ENCODE results near the gene ATP13A4. TPM values are rescaled to one million over a fixed set of nuclear protein-coding genes. Genes with fewer than 3 reads are reported as not detected.

The ATP13A4 gene
- total RNA-seq, 1 donor from 2014 or later: 0.49 TPM

DNA sequence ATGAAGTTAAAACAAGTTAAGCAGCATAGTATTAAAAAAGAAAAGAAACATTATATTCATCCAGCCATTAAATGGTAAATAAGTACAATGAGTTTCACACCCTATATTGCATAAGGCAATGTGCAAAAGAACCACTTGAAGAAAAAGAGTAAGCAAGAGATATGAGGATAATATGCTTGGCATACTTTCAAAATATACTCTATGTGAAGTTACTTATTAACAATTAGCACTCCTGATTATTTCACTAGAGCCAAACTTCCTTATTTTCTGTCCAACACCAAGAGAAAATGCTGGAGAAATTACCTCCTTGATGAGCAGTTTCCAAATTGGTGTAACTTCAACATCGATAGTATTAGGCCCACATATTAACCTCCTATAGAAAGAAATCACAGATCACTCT is 63.7 kb downstream of the ATP13A4 start:
- H3K4me3 Mint-ChIP-seq (ENCODE audit: unreplicated experiment): no peak overlapping the region
- H3K27me3 Mint-ChIP-seq (ENCODE audit: unreplicated experiment): no peaks in the 10 kb centered on the region
- H3K9me3 Mint-ChIP-seq (ENCODE audit: unreplicated experiment): no peaks in the 10 kb centered on the region
- no peaks in the 10 kb centered on the region for H3K36me3 Mint-ChIP-seq (ENCODE audit: low read depth, unreplicated experiment)
- H3K27ac Mint-ChIP-seq (ENCODE audit: unreplicated experiment): no peak overlapping the region
- TF ChIP-seq, protein P1, sequence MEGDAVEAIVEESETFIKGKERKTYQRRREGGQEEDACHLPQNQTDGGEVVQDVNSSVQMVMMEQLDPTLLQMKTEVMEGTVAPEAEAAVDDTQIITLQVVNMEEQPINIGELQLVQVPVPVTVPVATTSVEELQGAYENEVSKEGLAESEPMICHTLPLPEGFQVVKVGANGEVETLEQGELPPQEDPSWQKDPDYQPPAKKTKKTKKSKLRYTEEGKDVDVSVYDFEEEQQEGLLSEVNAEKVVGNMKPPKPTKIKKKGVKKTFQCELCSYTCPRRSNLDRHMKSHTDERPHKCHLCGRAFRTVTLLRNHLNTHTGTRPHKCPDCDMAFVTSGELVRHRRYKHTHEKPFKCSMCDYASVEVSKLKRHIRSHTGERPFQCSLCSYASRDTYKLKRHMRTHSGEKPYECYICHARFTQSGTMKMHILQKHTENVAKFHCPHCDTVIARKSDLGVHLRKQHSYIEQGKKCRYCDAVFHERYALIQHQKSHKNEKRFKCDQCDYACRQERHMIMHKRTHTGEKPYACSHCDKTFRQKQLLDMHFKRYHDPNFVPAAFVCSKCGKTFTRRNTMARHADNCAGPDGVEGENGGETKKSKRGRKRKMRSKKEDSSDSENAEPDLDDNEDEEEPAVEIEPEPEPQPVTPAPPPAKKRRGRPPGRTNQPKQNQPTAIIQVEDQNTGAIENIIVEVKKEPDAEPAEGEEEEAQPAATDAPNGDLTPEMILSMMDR (IDR thresholded peaks at IDR 0.05; ENCODE audit: unreplicated experiment): no peak
- no peak for DNase-seq (ENCODE audit: low spot score)
- no peaks in the 10 kb centered on the region for H3K4me1 Mint-ChIP-seq (ENCODE audit: unreplicated experiment)

DNA sequence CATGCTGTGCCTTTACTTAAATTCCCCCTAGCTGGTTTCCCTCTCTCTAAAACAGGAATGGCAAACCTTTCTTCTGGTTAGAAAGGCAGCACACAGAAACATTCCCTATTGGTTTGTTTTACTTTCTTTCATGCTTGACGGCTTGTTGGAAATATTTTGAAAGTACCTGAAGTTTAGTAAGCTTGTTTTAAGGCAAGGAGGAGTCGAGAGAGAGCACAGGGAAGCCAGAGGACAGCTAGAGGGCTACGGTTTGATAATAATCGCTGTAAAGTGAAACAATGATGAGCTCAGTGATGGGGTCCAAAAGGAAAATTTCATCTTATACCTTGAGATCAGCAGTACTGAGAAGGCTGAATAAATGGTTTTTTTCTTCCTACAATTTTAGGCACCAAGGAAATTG is 64.1 kb downstream of the ATP13A4 start:
- DNase-seq (ENCODE audit: low spot score): no peak
- no peaks in the 10 kb centered on the region for H3K4me1 Mint-ChIP-seq (ENCODE audit: unreplicated experiment)
- no peaks in the 10 kb centered on the region for H3K9me3 Mint-ChIP-seq (ENCODE audit: unreplicated experiment)
- H3K27ac Mint-ChIP-seq (ENCODE audit: unreplicated experiment): no peak overlapping the region
- H3K27me3 Mint-ChIP-seq (ENCODE audit: unreplicated experiment): no peaks in the 10 kb centered on the region
- H3K4me3 Mint-ChIP-seq (ENCODE audit: unreplicated experiment): no peak overlapping the region
- TF ChIP-seq, protein P1 (IDR thresholded peaks at IDR 0.05; ENCODE audit: unreplicated experiment): no peak
- no peaks in the 10 kb centered on the region for H3K36me3 Mint-ChIP-seq (ENCODE audit: low read depth, unreplicated experiment)

DNA sequence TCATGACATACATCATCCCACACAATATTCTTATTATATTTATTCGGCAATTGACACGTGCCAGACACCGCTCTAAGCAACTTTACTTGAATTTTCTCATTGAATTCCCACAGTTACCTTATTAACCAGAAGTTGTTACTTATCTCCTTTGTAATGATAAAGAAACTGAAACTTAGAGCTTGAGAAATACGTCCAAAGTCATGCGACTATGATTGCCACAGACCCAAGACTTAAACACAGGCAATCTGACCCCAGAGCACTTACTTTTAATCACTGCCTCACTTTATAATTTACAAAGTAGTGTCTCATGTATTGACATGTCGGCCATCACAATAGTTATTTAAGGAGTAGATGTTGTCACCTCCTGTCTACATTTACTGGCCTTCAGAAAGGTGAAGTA is 64.7 kb downstream of the ATP13A4 start:
- Mint-ChIP-seq H3K4me3 (ENCODE audit: unreplicated experiment) (no peak overlapping the region), H3K27ac (ENCODE audit: unreplicated experiment) (no peak overlapping the region)
- TF ChIP-seq, protein P1 (IDR thresholded peaks at IDR 0.05; ENCODE audit: unreplicated experiment): no peak

DNA sequence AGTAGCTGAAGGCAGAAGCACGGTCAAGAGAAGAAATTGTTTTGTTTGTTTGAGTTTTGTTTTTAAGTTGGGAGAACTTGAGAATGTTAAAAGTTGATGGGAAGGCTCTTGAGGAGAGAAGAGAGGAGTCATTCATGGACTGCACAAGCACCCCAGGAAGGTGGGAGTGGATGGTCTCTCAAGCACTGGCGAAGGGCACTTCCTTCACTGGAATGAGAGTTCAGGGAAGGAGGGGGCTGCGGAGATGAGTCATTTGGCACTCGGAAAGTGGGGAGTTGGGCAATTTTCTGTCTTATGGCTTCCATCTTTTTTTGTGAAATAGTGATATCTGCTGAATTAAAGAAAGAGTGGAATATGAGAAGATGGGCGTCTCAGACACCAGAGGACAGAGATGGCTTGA is 66.0 kb downstream of the ATP13A4 start:
- Mint-ChIP-seq H3K4me1 (ENCODE audit: unreplicated experiment) (no peaks in the 10 kb centered on the region), H3K9me3 (ENCODE audit: unreplicated experiment) (no peaks in the 10 kb centered on the region), H3K4me3 (ENCODE audit: unreplicated experiment) (no peak overlapping the region), H3K27ac (ENCODE audit: unreplicated experiment) (no peak overlapping the region), H3K36me3 (ENCODE audit: low read depth, unreplicated experiment) (no peaks in the 10 kb centered on the region), H3K27me3 (ENCODE audit: unreplicated experiment) (no peaks in the 10 kb centered on the region)
- TF ChIP-seq, protein P1 (IDR thresholded peaks at IDR 0.05; ENCODE audit: unreplicated experiment): no peak
- DNase-seq (ENCODE audit: low spot score): no peak

More for the DNA sequence above, 64.7 kb downstream of the ATP13A4 start:
- Mint-ChIP-seq H3K4me1 (ENCODE audit: unreplicated experiment) (no peaks in the 10 kb centered on the region), H3K36me3 (ENCODE audit: low read depth, unreplicated experiment) (no peaks in the 10 kb centered on the region), H3K9me3 (ENCODE audit: unreplicated experiment) (no peaks in the 10 kb centered on the region), H3K27me3 (ENCODE audit: unreplicated experiment) (no peaks in the 10 kb centered on the region)
- no peak for DNase-seq (ENCODE audit: low spot score)

DNA sequence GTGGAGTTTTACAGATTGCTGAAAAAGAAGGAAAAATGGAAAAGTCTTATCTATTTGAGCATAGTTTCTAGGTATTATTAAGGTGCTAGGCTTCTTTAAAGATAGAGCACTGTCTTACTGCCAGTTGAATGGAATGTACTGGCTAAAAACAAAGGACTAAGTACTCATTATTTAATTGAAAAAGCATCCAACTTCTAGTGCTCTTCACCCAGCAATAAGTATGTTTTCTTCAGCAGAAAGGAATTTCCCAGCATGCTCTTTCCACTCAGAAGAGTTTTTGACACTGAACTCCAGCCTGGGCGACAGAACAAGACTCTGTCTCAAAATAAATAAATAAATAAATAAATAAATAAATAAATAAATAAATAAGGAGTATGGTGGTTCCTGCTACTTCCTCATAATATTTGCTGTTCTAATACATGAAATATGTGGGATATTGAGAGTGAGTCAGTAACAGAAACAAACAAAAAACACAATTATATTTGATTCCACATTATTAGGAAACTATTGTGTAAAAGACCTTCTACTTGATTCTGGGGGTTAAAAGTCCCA is 70.6 kb downstream of the ATP13A4 start:
- Mint-ChIP-seq H3K27me3 (ENCODE audit: unreplicated experiment) (peaks cover 1% of the 10 kb centered on the region), H3K27ac (ENCODE audit: unreplicated experiment) (no peak overlapping the region), H3K4me3 (ENCODE audit: unreplicated experiment) (no peak overlapping the region), H3K9me3 (ENCODE audit: unreplicated experiment) (no peaks in the 10 kb centered on the region), H3K36me3 (ENCODE audit: low read depth, unreplicated experiment) (no peaks in the 10 kb centered on the region), H3K4me1 (ENCODE audit: unreplicated experiment) (peaks cover 2% of the 10 kb centered on the region)
- TF ChIP-seq, protein P1 (IDR thresholded peaks at IDR 0.05; ENCODE audit: unreplicated experiment): no peak
- no peak for DNase-seq (ENCODE audit: low spot score)
